Measurements from ENCODE around the gene SMG9.

Gene SMG9

DNA sequence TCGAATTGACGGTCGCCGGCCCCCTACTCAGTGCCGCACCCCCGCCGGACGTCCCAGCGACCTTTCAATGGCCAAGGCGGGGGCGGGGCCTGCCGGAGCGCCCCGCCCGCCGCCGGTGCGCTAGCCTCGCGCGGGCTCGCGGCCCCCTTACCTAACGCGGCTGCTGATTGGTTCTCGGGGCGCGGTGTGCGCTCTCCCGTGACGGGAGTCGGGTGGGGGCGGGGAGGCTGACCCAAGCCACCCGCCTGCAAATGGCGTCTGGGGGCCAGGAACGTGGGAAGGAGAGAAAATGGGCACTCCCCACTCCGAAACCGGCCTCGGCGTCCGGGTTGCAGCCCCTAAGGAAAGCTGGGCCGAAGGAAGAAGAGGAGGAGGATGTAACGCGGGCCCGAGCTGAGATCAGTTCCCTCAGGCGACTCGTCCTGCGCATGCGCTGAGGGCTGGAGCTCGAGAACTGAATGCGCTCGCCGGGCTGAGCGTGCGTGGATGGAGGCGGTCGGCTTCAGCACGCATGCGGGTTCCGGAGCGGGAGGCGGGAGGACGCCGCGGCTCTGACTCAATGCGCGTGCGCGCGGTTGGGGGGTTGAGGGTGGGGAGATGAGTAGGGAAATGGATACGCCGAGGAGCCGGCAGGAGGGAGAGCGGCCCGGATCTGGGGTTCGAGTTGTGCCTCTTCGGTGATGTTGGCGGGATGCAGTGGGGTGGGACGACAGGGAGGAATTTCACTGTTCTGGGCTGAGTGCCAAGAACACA is at the start of gene SMG9:
Gene SMG9, minus strand, starts transcription at position 460 of the 753 bp plus-strand sequence. CDS start 4,221 bp downstream, outside the sequence.
- DNase-seq, result peak; percentile 98

GRCh38 chr19:43804432-43804831 is 49.7 kb upstream of the SMG9 start:
- DNase-seq, result no peak

DNA sequence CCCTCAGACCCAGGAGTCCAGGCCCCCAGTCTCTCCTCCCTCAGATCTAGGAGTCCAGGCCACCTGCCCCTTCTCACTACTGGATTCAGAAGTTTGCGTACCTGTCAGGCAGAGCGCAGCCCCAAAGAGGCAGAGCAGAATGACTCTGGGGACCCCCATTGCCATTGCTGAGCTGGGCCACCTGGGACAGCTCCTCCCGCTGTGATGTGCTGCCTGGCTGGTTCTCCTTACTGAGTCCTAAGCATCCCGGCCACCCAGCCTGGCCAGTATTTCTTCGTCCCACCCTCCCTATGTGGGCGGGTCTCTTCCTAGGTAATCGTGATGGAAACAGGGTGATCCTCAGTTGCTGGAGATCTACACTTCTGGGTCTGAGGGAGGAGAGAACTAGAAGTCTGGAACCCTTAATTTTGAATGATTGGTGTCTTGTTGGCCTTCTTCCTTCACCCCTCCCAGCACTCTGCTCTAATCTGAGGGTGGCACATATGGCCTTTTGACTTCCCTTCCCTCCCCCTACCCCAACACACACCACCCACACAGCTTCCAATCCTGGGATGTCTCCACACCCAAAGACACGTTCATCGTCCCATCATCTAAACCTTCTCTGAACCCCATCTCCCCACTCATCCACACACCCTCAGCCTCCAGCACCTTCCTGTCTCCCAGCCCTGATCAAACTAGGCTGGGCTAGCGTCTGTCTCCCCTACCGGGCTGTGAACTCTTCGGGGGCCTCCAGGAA is 47.6 kb upstream of the SMG9 start, which contains the start of gene LYPD5:
Gene LYPD5, minus strand, starts transcription at position 232 of the 736 bp plus-strand sequence. Its CDS starts 67 bp downstream, at position 165.
- DNase-seq, result no peak

- no peak for DNase-seq
Measured at GRCh38 chr19:43799502-43800142, 44.9 kb upstream of the SMG9 start.

DNA sequence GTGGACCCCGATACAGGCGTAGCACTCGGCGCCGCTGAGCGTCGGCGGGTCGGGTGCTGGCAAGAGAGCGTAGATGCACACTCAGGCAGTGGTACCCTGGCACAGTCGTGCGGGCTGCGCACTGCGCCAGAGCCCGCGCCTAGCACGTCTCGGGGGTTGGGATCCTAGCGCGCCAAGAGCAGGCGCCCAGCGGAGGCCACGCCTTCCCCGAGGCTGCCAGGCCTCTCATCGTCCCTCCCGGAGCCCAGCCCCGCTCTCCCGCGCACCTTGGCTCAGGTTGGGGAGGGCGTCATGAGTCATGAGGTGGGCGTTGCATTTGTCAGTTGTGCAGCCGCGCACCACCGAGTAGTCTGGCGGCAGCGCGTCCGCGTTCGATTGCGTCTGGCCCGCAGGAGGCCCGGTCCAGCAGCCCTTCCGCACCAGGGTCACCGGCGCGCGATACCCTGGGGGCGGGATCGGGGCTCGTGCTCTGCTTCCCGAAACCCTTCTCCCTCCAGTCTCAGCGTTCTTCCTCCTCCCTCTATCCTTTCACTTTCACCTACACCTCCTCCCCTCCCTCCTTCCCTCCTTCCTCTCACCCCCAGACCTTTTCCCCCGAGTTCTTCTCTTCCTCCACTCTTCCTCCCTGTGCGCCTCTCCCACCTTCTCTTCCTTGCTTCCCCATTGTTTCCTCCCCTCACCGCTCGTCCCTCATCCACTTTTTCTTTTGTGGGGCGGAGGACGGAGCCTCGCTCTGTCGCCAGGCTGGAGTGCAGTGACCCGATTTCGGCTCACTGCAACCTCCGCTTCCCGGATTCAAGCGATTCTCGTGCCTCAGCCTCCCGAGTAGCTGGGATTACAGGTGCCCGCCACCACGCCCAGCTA is 44.0 kb upstream of the SMG9 start:
- DNase-seq, result no peak

DNA sequence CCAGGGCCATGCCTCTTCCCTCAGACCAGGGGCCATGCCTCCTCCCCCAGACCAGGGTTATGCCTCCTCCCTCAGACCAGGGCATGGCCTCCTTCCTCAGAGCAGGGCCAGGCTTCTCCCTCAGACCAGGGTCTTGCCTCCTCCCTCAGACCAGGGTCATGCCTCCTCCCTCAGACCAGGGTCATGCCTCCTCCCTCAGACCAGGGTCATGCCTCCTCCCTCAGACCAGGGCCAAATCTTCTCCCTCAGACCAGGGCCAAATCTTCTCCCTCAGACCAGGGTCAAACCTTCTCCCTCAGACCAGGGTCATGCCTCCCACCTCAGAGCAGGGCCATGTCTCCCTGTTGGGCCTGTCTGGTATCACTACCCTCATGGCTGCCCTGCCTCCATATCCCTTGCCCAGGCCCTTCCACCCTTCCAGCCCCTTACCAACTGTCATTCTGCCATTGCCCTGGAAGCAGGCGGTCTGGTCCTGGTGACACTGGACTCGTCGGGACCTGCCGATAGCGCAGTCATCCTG is 43.3 kb upstream of the SMG9 start:
- DNase-seq, result no peak

DNA sequence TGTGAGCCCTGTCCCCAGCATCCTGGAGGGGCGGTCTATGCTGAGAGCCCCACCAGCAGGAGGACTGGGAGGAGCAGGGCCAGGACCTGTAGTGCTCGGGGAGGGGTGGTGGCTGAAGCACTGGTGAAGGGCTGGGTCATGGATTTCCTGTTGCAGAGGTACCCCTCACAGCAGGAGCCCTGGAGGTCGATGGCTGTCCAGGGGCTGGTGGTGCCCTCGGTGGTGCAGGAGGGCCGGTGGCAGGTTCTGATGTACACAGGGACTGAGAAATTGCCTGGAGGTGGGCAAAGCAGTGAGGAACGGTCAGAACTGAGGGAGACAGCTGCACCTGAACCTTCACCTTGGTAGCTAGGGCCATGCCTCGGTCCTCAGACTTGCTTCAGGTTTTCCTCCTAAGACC is 42.8 kb upstream of the SMG9 start:
- DNase-seq, result no peak

DNA sequence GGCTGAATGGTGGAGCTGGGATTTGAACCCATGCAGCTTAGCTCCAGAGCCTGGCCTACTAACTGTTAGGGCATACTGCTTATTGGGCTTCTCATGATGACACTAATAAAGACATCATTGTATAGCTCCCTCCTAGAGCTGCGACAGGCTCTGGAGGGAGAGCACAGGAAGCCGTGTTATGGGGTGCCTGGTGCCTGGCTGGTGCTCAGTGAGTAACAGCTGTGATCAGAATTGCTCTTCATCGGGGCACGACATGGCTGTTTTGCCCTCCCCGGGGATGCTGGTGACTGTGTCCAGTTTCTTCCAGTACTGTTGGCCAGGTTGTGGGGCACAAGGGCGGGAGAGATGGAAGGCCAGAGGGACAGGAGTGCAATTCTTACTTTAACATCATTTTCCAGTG is 42.4 kb upstream of the SMG9 start:
- no peak for DNase-seq

DNA sequence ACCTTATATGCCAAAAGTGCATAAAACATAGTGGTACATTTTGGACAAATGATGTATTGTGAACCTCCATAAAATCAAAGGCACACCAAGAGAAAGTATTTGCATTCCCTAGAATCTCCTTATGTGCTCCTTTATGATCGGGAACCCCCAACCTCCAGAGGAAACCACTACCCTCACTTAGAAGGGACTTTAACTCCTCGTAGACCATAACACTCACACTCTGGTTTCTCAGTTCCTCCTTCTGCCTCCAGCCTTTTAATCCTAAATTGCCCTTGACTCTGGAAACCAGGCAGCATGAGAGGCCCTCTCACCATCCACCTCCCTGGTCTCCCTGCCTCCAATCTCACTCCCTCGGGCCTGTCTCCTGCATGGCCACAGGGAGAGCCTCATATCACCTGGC is 35.8 kb upstream of the SMG9 start:
- DNase-seq, result no peak

GRCh38 chr19:43789029-43789428 is 34.3 kb upstream of the SMG9 start:
- no peak for DNase-seq

- DNase-seq, result no peak
Measured at GRCh38 chr19:43786665-43787064, 31.9 kb upstream of the SMG9 start.

GRCh38 chr19:43784981-43785808 is 30.4 kb upstream of the SMG9 start:
- no peak for DNase-seq

- DNase-seq, result no peak
Measured at GRCh38 chr19:43784241-43784980, 29.6 kb upstream of the SMG9 start.

GRCh38 chr19:43783636-43784035 is 28.9 kb upstream of the SMG9 start:
- no peak for DNase-seq

- no peak for DNase-seq
Measured at GRCh38 chr19:43782689-43783231, 28.0 kb upstream of the SMG9 start.

DNA sequence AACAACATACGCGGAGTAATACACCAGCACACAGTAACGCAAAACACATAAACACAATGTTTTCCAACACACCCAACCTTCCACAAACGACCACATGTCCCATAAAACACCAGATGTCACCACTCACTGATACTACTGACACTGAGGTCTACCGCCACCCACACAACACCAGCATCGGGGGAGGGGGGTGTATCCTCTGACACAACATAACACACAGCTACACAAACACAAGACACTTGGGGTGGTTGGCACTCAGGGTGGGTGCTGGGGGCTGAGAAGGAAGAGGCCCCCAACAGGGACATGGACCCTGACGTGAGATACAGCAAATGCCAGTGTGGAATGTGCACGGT is 27.5 kb upstream of the SMG9 start:
- DNase-seq, result no peak

- no peak for DNase-seq
Measured at GRCh38 chr19:43781630-43782310, 27.0 kb upstream of the SMG9 start.

DNA sequence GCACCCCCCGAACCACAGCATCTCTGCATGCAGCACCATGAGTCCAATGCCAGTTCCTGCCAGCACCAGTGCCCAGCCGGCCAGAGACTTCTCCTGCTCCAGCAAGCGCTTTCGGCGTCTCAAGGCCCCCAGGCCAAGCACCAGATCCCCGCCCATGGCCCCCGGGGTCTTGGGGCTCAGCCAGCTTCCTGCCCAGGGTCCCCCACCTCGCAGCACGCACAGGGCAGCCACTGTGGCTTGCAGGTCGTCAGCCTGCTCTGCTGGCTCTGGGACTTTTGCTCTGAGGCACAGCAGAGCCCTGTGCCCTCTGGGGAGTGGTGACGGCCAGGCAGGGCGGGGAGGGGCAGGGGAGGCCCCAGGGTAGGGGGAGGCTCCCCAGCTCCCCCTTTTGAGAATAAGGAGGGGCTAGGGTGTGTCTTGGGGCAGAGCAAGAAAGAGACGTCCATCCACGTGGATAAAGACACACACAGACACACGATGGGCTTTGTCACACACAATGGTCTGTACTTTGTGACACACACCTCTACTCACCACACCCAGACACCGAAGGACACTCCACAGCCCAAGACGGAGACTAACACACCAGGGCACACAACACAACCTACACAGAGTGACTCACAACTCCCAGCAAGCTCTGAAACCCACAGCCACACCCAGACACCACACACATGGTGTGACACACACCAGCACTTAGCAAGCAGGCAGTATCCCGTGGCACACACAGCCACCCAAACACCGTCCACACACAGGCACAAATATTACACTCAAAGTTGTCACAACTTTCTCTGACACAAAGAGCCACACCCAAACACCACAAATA is 26.2 kb upstream of the SMG9 start, which contains the start of gene KCNN4:
Gene KCNN4, minus strand, starts transcription at position 268 of the 820 bp plus-strand sequence. Its CDS starts 112 bp downstream, at position 156.
- DNase-seq, result no peak

DNA sequence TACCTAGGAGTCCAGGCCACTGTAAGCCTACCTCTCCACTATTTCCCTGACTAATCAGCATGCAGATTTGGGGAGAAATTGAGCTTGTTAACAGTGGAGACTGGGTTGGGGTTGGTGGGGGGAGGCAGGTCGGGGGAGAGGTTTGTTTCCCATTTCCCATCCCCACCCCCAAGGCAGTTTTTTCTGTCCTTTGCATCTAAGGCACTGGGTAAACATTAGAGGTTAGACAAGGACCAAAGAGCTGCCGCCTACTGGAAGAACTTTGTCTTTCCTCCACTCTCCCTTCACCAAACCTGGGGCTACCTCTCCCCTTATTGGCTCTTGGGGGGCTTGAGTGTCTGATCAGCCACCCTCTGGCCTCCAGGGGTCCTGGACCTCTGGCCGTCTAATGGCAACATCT is 25.1 kb upstream of the SMG9 start:
- no peak for DNase-seq

All from NK-92 treated with Interleukin-12 subunit alpha and Interleukin-12 subunit beta, amount 100 ng/mL, for 24 hours (cell line).